Measurements from ENCODE around the gene TWIST1. TPM values are rescaled to one million over a fixed set of nuclear protein-coding genes. Genes with fewer than 3 reads are reported as not detected.
A peak's percentile ranks its signal among the peaks of the same experiment; 100 is the strongest.

TWIST1 gene
- not detected for total RNA-seq
- long read RNA-seq, partial matches to known transcripts = 0 of 1 reads
- long read RNA-seq, other reads (novel, unspliced or antisense) = 0 of 1 reads

GRCh38 chr7:19117091-19117869 is at the start of gene TWIST1:
TSS of gene TWIST1 (minus strand) at chr7:19117636. CDS start at chr7:19117321, 315 bp downstream.
- H3K27ac ChIP-seq = no peak within 1 kb of the TSS
- TF ChIP-seq CTCF (IDR thresholded peaks at IDR 0.05) = no peak
- peaks cover 23% of the 10 kb centered on the region for H3K4me1 ChIP-seq
- peaks cover 96% of the 10 kb centered on the region for H3K27me3 ChIP-seq (ENCODE audit: low read depth)
- peak within 1 kb of the TSS; percentile 49 for H3K4me3 ChIP-seq
- no peak for DNase-seq
- H3K9me3 ChIP-seq = no peaks in the 10 kb centered on the region
- no peaks in the 10 kb centered on the region for H3K36me3 ChIP-seq
- peak; percentile 33 to 57 for ATAC-seq
- intact Hi-C loops (cut with DNase I) = no loop called here

GRCh38 chr7:19161671-19162070 is 44.2 kb upstream of the TWIST1 start:
- no peak for TF ChIP-seq CTCF (IDR thresholded peaks at IDR 0.05)
- no peak overlapping the region for H3K27ac ChIP-seq
- intact Hi-C loops (cut with DNase I) = no loop called here

GRCh38 chr7:19146699-19147098 is 29.3 kb upstream of the TWIST1 start:
- Histone ChIP-seq H3K27ac (no peak overlapping the region), H3K36me3 (no peaks in the 10 kb centered on the region), H3K9me3 (no peaks in the 10 kb centered on the region), H3K4me3 (no peak overlapping the region), H3K27me3 (ENCODE audit: low read depth) (peaks cover 60% of the 10 kb centered on the region), H3K4me1 (no peaks in the 10 kb centered on the region)
- TF ChIP-seq CTCF (IDR thresholded peaks at IDR 0.05) = no peak
- intact Hi-C loops (cut with DNase I) = no loop called here
- ATAC-seq (no peak), DNase-seq (no peak)

More at GRCh38 chr7:19161671-19162070, 44.2 kb upstream of the TWIST1 start:
- no peaks in the 10 kb centered on the region for H3K9me3 ChIP-seq
- H3K4me3 ChIP-seq = no peak overlapping the region
- H3K36me3 ChIP-seq = no peaks in the 10 kb centered on the region
- ATAC-seq (no peak), DNase-seq (no peak)
- no peaks in the 10 kb centered on the region for H3K4me1 ChIP-seq
- H3K27me3 ChIP-seq (ENCODE audit: low read depth) = no peaks in the 10 kb centered on the region

GRCh38 chr7:19145434-19146115 is 28.1 kb upstream of the TWIST1 start:
- intact Hi-C loops (cut with DNase I) = no loop called here
- TF ChIP-seq CTCF (IDR thresholded peaks at IDR 0.05) = no peak
- peaks cover 62% of the 10 kb centered on the region for H3K27me3 ChIP-seq (ENCODE audit: low read depth)
- no peak overlapping the region for H3K4me3 ChIP-seq
- no peaks in the 10 kb centered on the region for H3K36me3 ChIP-seq
- no peak for DNase-seq
- ATAC-seq = no peak
- no peaks in the 10 kb centered on the region for H3K4me1 ChIP-seq
- no peak overlapping the region for H3K27ac ChIP-seq
- no peaks in the 10 kb centered on the region for H3K9me3 ChIP-seq

GRCh38 chr7:19144661-19145433 is 27.4 kb upstream of the TWIST1 start, which contains the start of gene FERD3L:
TSS of gene FERD3L (minus strand) at chr7:19145421. CDS start at chr7:19145362, 59 bp downstream.
- intact Hi-C loops (cut with DNase I) = no loop called here
- no peak for TF ChIP-seq CTCF (IDR thresholded peaks at IDR 0.05)
- no peaks in the 10 kb centered on the region for H3K4me1 ChIP-seq
- no peaks in the 10 kb centered on the region for H3K9me3 ChIP-seq
- no peak within 1 kb of the TSS for H3K27ac ChIP-seq
- DNase-seq (no peak), ATAC-seq (peak in 1 of 2 donors; percentile 35)
- H3K4me3 ChIP-seq = no peak within 1 kb of the TSS
- no peaks in the 10 kb centered on the region for H3K36me3 ChIP-seq
- peaks cover 62% of the 10 kb centered on the region for H3K27me3 ChIP-seq (ENCODE audit: low read depth)
